Panc1 (cell line): ENCODE results near the gene SH3BP4. TPM values are rescaled to one million over a fixed set of nuclear protein-coding genes. Genes with fewer than 3 reads are reported as not detected.

Source experiments
- ATAC-seq: fragments of 200-7000 bp; cut with Tn5 transposase; 2 replicates; pipeline ENCODE4 v1.9.1; 2020; ENCODE audit warnings: mild to moderate bottlenecking, moderate library complexity
- BruUV-seq: library from RNA; stranded (reverse); fragments of 400-500 nt; replicated peaks from 2 replicates; lab custom pipeline; 2021; lab: Mats Ljungman, UMichigan
- CTCF ChIA-PET: fragments of 300-600 bp; sonication (Branson Sonifier 250); formaldehyde crosslinking; loops from one replicate; lab custom pipeline; 2022; ENCODE audit warnings: antibody characterized with exemption; lab: Charles Lee
- POLR2A ChIA-PET: fragments of 300-600 bp; sonication (Branson Sonifier 250); formaldehyde crosslinking; loops from one replicate; lab custom pipeline; 2022; ENCODE audit warnings: antibody characterized with exemption; lab: Charles Lee
- DNase-seq: peaks from one replicate; pipeline ENCODE4 v3.0.0-alpha.2; 2010; ENCODE audit warnings: low read depth, low spot score
- H3K27ac ChIP-seq: 2 replicates; pipeline ENCODE4 v1.5.1; 2011; ENCODE audit warnings: mild to moderate bottlenecking, low read length, inconsistent platforms
- H3K27me3 ChIP-seq: fragments of 200-500 bp; sonication (Bioruptor generic); 2 replicates; pipeline ENCODE4 v1.6.0; 2014; ENCODE audit warnings: low read length, inconsistent platforms; ENCODE audit not compliant: control insufficient read depth, insufficient read depth
- H3K36me3 ChIP-seq: fragments of 200-500 bp; sonication (Bioruptor generic); 2 replicates; pipeline ENCODE4 v1.5.1; 2014; ENCODE audit warnings: inconsistent platforms, mild to moderate bottlenecking, low read length, moderate library complexity; ENCODE audit not compliant: control insufficient read depth, insufficient read depth
- H3K4me1 ChIP-seq: 2 replicates; pipeline ENCODE4 v1.5.1; 2011; ENCODE audit warnings: inconsistent platforms, mild to moderate bottlenecking, low read length, moderate library complexity; ENCODE audit not compliant: control insufficient read depth, insufficient read depth
- H3K4me3 ChIP-seq, 2 experiments: 2 replicates each; pipeline ENCODE4 v1.5.1; 2011 to 2012; ENCODE audit warnings: low read depth in 2 of 2, low read length in 2 of 2, mild to moderate bottlenecking in 2 of 2, inconsistent platforms in 1 of 2, moderate library complexity in 1 of 2
- H3K9me3 ChIP-seq: fragments of 200-500 bp; sonication (Bioruptor generic); 2 replicates; pipeline ENCODE4 v1.5.1; 2014; ENCODE audit warnings: low read depth, mild to moderate bottlenecking, inconsistent platforms, low read length, moderate library complexity; ENCODE audit not compliant: control insufficient read depth, insufficient read depth
- POLR2AphosphoS5 ChIP-seq: IDR thresholded peaks from 2 replicates; pipeline ENCODE4 v1.6.1; 2012; ENCODE audit warnings: mild to moderate bottlenecking, low read depth, low read length, moderate library complexity
- SIN3A ChIP-seq: IDR thresholded peaks from 2 replicates; pipeline ENCODE4 v1.6.1; 2012; ENCODE audit warnings: low read depth, mild to moderate bottlenecking, low read length, moderate library complexity, borderline replicate concordance; ENCODE audit not compliant: insufficient read depth
- TCF7L2 ChIP-seq: IDR thresholded peaks from 2 replicates; pipeline ENCODE4 v1.6.1; 2011; ENCODE audit warnings: mild to moderate bottlenecking, low read depth, low read length, inconsistent platforms
- in situ Hi-C: cut with HindIII; loops from 2 replicates; pipeline ENCODE4 v1.10.0; 2016; ENCODE audit warnings: low sequenced_read_pairs, low pct_unique_long_range_greater_than_20kb
- intact Hi-C: fragments of 100-400 bp; cut with micrococcal nuclease; formaldehyde crosslinking; loops from one replicate; pipeline ENCODE4 v1.10.0; 2022; ENCODE audit not compliant: unreplicated experiment
- total RNA-seq: library from RNA; stranded (reverse); gene quantifications from one replicate; pipeline ENCODE4 v1.2.1, GENCODE V29; 2021; ENCODE audit not compliant: unreplicated experiment
- TF ChIP-seq, protein P1 (sequence below), 2 experiments: IDR thresholded peaks; 2 replicates each; pipeline ENCODE4 v1.6.1; 2011 to 2012; ENCODE audit warnings: low read depth in 2 of 2, control low read depth in 1 of 2, low read length in 1 of 2, mild to moderate bottlenecking in 1 of 2, moderate library complexity in 1 of 2; ENCODE audit not compliant: insufficient read depth in 1 of 2
- TF ChIP-seq, protein P2 (sequence below): fragments of 450-650 bp; IDR thresholded peaks from 2 replicates; pipeline ENCODE4 v1.5.1; 2017; ENCODE audit warnings: mild to moderate bottlenecking

SH3BP4 gene
- total RNA-seq, 1 experiment from 2014 or later: 133 TPM

DNA sequence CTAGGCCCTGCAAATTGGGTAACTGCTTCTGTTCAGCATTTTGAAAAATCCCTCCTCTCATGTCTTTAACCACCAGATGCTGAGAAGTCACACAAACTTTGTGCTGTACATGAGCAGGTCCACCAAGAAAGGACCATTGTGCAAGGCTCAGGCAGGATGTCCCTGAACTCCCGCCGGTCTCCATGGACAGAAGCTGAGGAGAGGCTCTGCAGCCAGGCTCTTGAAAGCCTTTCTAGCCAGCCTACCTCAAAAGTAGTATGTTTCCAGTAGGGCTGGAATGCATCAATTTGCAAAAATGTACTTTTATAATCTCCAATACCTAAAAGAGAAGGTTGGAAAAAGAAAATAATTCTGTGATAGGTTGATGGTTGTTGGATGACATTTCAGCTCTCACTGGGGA, 47.0 kb upstream of the SH3BP4 start:
- Histone ChIP-seq H3K9me3 (no peaks in the 10 kb centered on the region), H3K36me3 (no peaks in the 10 kb centered on the region), H3K4me1 (no peaks in the 10 kb centered on the region), H3K27me3 (no peaks in the 10 kb centered on the region), H3K4me3 (no peak overlapping the region), H3K27ac (no peak overlapping the region)
- ChIA-PET CTCF (no interaction called here), POLR2A (no interaction called here)
- DNase-seq (no peak), ATAC-seq (no peak)
- in situ Hi-C loops: no loop called here
- no TSS peak for BruUV-seq
- intact Hi-C loops: no loop called here
- TF ChIP-seq SIN3A (no peak), TCF7L2 (no peak)
- TF ChIP-seq, protein P1, sequence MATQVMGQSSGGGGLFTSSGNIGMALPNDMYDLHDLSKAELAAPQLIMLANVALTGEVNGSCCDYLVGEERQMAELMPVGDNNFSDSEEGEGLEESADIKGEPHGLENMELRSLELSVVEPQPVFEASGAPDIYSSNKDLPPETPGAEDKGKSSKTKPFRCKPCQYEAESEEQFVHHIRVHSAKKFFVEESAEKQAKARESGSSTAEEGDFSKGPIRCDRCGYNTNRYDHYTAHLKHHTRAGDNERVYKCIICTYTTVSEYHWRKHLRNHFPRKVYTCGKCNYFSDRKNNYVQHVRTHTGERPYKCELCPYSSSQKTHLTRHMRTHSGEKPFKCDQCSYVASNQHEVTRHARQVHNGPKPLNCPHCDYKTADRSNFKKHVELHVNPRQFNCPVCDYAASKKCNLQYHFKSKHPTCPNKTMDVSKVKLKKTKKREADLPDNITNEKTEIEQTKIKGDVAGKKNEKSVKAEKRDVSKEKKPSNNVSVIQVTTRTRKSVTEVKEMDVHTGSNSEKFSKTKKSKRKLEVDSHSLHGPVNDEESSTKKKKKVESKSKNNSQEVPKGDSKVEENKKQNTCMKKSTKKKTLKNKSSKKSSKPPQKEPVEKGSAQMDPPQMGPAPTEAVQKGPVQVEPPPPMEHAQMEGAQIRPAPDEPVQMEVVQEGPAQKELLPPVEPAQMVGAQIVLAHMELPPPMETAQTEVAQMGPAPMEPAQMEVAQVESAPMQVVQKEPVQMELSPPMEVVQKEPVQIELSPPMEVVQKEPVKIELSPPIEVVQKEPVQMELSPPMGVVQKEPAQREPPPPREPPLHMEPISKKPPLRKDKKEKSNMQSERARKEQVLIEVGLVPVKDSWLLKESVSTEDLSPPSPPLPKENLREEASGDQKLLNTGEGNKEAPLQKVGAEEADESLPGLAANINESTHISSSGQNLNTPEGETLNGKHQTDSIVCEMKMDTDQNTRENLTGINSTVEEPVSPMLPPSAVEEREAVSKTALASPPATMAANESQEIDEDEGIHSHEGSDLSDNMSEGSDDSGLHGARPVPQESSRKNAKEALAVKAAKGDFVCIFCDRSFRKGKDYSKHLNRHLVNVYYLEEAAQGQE (IDR thresholded peaks at IDR 0.05; ENCODE audit: insufficient read depth in 1 of 2, low read depth in 2 of 2, low read length in 1 of 2): no peak

DNA sequence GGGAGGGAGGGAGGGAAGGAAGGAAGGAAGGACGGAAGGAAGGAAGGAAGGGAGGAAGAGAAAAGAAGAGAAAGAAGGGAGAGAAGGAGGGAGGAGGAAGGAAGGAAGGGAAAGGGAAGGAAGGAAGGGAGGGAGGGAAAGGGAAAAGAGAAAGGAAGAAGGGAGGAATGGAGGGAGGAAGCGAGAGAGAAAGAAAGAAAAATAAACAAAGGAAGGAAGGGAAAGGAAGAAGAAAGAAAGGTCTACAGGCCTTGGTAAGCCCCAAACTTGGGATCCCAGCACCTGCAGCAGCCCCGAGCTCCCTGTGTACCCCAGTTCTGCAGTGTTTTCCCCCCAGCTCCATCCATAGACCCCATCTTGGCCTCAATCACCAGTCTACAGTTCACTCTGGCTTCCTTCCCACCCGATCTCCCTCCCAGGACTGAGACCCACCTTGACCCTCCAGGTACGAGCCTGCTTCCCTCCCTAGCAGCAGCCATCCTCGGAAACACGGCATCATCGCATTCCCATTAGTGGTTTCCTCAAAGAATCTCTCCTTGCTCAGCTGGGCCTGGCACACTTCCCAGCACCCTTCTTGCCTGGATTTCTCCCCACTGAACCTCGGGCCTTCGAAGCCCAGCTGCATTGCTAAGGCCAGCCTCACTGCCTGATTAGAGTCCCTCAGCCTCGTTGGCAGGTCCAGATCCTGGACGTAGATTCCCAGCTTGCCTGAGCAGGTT, 46.1 kb upstream of the SH3BP4 start:
- intact Hi-C loops (no loop called here), in situ Hi-C loops (no loop called here)
- H3K9me3 ChIP-seq: no peaks in the 10 kb centered on the region
- no peak for DNase-seq
- no peak overlapping the region; the same call in 1 of the 2 replicates for H3K27ac ChIP-seq
- no peaks in the 10 kb centered on the region for H3K27me3 ChIP-seq
- ChIA-PET CTCF (no interaction called here), POLR2A (no interaction called here)
- H3K4me1 ChIP-seq: no peaks in the 10 kb centered on the region
- no peak overlapping the region for H3K4me3 ChIP-seq
- no peaks in the 10 kb centered on the region for H3K36me3 ChIP-seq
- no peak for ATAC-seq
- TF ChIP-seq SIN3A (no peak), TCF7L2 (no peak), POLR2AphosphoS5 (no peak)
- TF ChIP-seq, protein P2, sequence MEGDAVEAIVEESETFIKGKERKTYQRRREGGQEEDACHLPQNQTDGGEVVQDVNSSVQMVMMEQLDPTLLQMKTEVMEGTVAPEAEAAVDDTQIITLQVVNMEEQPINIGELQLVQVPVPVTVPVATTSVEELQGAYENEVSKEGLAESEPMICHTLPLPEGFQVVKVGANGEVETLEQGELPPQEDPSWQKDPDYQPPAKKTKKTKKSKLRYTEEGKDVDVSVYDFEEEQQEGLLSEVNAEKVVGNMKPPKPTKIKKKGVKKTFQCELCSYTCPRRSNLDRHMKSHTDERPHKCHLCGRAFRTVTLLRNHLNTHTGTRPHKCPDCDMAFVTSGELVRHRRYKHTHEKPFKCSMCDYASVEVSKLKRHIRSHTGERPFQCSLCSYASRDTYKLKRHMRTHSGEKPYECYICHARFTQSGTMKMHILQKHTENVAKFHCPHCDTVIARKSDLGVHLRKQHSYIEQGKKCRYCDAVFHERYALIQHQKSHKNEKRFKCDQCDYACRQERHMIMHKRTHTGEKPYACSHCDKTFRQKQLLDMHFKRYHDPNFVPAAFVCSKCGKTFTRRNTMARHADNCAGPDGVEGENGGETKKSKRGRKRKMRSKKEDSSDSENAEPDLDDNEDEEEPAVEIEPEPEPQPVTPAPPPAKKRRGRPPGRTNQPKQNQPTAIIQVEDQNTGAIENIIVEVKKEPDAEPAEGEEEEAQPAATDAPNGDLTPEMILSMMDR: no peak
- TF ChIP-seq, protein P1 (IDR thresholded peaks at IDR 0.05; ENCODE audit: insufficient read depth in 1 of 2, low read depth in 2 of 2, low read length in 1 of 2): no peak
- no TSS peak for BruUV-seq
